ENCODE measurements around the gene RAC2.

DNA sequence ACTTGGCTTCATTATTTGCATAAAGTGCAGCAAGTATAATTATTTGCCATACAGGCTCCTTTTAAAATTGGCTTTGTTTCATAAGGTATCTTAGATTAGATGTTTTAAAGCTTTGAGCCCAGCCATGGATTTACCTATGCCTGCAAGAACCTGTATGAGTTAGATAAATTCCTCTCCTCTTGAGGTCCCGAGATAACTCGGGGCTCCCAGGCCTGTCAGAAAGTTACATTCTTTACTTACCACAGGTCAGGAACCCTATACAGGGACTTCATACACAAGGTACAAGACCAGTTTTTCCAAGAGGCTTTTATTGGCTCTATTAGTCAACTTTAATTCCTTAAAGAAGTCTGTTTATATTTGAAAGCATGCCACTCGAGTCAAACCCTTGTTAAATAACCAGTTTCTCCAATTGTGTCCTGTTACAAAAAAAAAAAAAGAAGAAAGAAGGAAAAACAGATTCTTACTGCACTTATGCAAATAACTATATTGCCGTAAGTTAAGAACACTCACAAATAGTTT, 53.7 kb downstream of the RAC2 start:
- TF ChIP-seq ZFP36 (IDR thresholded peaks at IDR 0.05; ENCODE audit: borderline replicate concordance, partially characterized antibody) (no peak), POLR2A (IDR thresholded peaks at IDR 0.05; ENCODE audit: low read length) (no peak), MAFK (IDR thresholded peaks at IDR 0.05; ENCODE audit: partially characterized antibody) (no peak), HOXB5 (CRISPR knock-in tag; IDR thresholded peaks at IDR 0.05) (no peak)
